Esophagus (tissue), 2 donors: Measurements from ENCODE around the gene GPSM3. TPM values are rescaled to one million over a fixed set of nuclear protein-coding genes. Genes with fewer than 3 reads are reported as not detected.
"Not testable (repeated sequence)": the region's sequence is repeated elsewhere in the genome, so short reads cannot be mapped to it uniquely, and the experiment has no call there.

Source experiments
- H3K27ac ChIP-seq, 2 donors: one replicate each; pipeline ENCODE4 v1.5.1; 2013; ENCODE audit warnings: low read depth in 2 of 2, mild to moderate bottlenecking in 2 of 2, inconsistent platforms in 1 of 2, low read length in 1 of 2, moderate library complexity in 1 of 2
- H3K27me3 ChIP-seq, 2 donors: one replicate each; pipeline ENCODE4 v1.6.1; 2013; ENCODE audit warnings: low read length in 2 of 2, control low read depth in 1 of 2, mild to moderate bottlenecking in 1 of 2; ENCODE audit not compliant: insufficient read depth in 2 of 2, control insufficient read depth in 1 of 2
- H3K36me3 ChIP-seq, 2 donors: one replicate each; pipeline ENCODE4 v1.6.1; 2013; ENCODE audit warnings: low read length in 1 of 2; ENCODE audit not compliant: control insufficient read depth in 2 of 2, insufficient read depth in 2 of 2
- H3K4me1 ChIP-seq, 2 donors: one replicate each; pipeline ENCODE4 v1.6.1; 2013; ENCODE audit warnings: low read length in 1 of 2; ENCODE audit not compliant: control insufficient read depth in 2 of 2, insufficient read depth in 2 of 2
- H3K4me3 ChIP-seq, 2 donors: one replicate each; pipeline ENCODE4 v1.5.1; 2013; ENCODE audit warnings: low read length in 2 of 2, mild to moderate bottlenecking in 2 of 2, low read depth in 1 of 2, moderate library complexity in 1 of 2
- H3K9me3 ChIP-seq, 2 donors: one replicate each; pipeline ENCODE4 v1.6.1; 2013; ENCODE audit warnings: mild to moderate bottlenecking in 2 of 2, low read depth in 1 of 2, low read length in 1 of 2, moderate library complexity in 1 of 2; ENCODE audit not compliant: control insufficient read depth in 2 of 2, insufficient read depth in 1 of 2
- WGBS, 2 donors: extraction: QIAGEN DNeasy Blood & Tissue Kit; methylation state at CpG; one replicate each; pipeline ENCODE4 v1.1.7; 2013; 5-methylcytosine and 5-hydroxymethylcytosine counted together
- polyA plus RNA-seq, 2 donors: library from polyadenylated mRNA; stranded (reverse); fragments of 200-250 nt; gene quantifications; one replicate each; pipeline ENCODE4 v1.2.3, GENCODE V29; 2013
- donor health status: healthy with polysubstance abuse.
- donor health status: Bipolar disorder and iron deficiency.

GPSM3 gene
- polyA plus RNA-seq, 2 donors = 4.0 to 4.6 TPM

DNA sequence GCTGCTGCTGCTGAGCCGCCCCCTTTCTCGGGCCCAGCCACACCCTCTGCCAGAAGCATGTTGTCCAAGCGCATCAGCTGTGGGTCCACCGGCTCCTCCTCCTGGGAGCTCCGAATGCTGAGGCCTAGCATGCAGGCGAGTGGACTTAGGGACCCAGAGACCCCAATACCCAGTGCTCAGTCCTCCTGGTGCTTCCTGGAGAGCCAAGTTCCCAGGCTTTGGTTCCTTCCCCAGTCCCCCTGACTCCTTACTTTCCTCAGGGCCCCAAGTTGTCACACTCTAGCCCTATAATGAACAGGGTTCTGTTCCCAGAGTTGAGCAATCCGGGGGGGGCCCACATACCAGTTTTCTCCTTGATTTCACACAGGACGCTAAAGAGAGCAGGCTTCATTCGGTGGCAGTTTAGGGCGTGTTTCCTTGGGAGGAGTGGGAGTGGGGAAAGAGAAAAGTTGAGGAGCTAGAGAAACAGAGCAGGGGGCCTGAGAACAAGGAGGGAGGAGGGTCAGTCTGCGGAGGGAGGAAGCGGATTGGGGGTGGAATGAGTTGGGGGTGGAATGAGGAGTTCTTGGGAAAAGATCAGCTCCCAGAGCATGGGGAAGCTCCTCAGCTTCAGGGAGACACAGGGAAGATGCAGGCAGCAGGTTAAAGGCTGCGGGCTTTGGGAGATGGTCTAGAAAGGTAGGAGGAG lies 3.9 kb downstream of the GPSM3 start:
- Histone ChIP-seq H3K4me3 (peak overlapping the region; percentile 56 to 71), H3K36me3 (peaks cover 0 to 12% of the 10 kb centered on the region in 2 donors)
- WGBS, 2 donors = 18 to 21% methylated on average over 11 to 13 of the region's 13 CpGs

DNA sequence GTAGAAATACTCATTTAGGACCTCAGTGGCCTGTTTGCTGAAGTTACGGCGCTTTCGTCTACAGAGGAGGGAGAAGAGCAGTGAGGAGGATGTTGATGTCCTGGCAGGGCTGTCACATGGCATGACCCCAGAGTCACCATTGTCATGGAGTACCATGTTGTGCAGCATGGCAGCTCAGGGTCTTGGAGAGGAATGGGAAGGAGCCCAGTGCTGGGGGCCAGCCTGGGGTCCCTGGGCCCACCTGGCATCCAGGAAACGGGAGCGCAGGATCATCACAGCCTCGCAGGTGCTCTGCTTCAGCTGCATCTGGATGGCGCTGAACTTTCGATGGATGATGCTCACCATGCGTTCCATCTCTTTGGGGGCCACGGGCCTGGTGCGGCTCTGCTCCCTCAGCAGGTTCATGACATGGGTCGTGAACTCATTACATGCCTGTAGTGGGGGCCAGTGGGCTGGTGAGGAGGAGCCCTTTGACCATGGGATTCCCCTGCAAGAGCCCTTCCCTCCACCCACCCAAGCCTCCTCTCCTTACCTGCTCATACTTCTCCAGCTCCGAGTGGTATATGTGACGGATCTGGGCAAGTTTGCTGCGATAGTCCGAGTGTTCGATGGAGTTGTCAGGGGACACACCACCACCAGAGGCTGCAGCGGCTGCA lies 4.6 kb downstream of the GPSM3 start:
- not testable (repeated sequence) for H3K27me3 ChIP-seq, H3K9me3 ChIP-seq, H3K4me1 ChIP-seq
- Histone ChIP-seq H3K27ac (peak overlapping the region; percentile 8 to 97), H3K36me3 (peaks cover 5 to 12% of the 10 kb centered on the region in 2 donors), H3K4me3 (peak overlapping the region in 1 of 2 donors; percentile 71)
- WGBS, 2 donors = 67 to 80% methylated on average over 16 to 18 of the region's 18 CpGs

More for the DNA sequence above, 3.9 kb downstream of the GPSM3 start:
- peak overlapping the region; percentile 88 to 97 for H3K27ac ChIP-seq
- H3K27me3 ChIP-seq = no peaks in the 10 kb centered on the region
- H3K9me3 ChIP-seq = no peaks in the 10 kb centered on the region
- peaks cover 3 to 6% of the 10 kb centered on the region in 2 donors for H3K4me1 ChIP-seq

DNA sequence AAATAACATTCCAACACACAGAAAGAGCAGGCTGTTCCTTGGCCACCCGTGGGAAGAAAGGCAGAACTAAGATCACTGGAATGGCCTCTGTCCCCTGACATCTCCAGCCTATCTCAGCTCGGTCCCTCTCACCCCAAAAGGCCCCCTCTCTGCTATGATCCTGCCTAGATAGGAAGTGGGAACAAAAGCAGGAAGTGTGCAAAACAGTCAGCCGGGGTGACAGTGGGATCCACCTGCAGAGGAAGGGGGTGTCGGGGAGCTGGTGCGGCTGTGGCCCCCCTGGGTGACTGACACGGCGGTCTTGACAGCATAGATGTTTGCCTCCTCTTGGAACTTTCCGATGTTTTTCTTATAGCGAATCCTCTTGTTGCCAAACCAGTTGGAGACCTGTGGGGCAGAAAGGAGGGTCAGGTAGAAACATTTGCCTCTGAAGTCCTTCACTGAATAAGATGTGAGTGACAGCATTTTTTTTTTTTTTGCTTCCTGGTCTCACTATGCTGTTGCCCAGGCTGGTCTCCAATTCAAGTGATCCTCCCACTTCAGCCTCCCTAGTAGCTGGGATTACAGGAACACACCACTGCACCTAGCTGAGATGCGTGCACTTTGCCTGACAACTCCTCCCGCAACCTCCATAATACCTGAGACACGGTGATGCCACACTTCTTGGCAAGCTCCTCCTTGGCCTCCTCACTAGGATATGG lies 5.3 kb downstream of the GPSM3 start:
- Histone ChIP-seq H3K36me3 (peaks cover 8 to 12% of the 10 kb centered on the region in 2 donors), H3K27ac (peak overlapping the region; percentile 37 to 79), H3K4me3 (no peak overlapping the region), H3K4me1 (peaks cover 4 to 5% of the 10 kb centered on the region in 2 donors), H3K27me3 (no peaks in the 10 kb centered on the region), H3K9me3 (no peaks in the 10 kb centered on the region)
- WGBS, 2 donors = 60 to 67% methylated on average over 12 of the region's 12 CpGs

DNA sequence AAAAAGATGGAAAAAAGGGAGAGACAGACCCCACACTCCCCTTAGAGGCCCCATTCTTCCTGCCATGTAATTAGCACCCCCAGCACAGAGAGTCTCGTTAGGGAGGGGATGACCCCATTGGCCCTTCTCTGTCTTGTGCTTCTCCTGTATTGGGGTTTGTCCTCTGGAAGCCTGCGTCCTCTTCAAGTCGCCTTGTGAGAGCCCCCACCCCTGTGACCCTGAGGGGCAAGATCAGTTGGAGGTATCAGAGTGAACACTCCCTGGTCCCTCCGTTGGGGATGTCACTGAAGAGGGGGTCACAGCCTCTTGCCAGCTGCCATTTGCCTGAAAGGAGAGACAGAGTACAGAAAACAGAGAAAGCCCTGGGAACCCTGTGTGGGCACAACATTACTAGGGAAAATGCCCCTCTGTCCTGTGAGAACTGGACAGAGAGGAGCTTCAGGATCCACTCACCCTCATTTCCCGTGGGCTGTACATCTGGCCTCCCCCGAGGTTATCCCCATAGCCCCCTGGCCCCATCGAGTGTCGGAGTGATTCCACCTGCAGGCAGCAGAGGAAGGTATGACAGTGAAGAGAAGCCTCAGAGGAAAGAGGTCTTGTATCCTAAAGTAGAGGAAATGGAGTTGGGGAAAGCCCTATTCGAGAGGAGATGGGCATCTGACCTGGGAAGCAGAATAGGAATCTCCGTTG lies 6.1 kb downstream of the GPSM3 start:
- Histone ChIP-seq H3K27ac (peak overlapping the region; percentile 66 to 79), H3K36me3 (peaks cover 8 to 13% of the 10 kb centered on the region in 2 donors)
- H3K27me3 ChIP-seq, H3K4me3 ChIP-seq, H3K9me3 ChIP-seq, H3K4me1 ChIP-seq: not testable (repeated sequence)
- 62% methylated on average over 10 of the region's 10 CpGs for WGBS, 2 donors

DNA sequence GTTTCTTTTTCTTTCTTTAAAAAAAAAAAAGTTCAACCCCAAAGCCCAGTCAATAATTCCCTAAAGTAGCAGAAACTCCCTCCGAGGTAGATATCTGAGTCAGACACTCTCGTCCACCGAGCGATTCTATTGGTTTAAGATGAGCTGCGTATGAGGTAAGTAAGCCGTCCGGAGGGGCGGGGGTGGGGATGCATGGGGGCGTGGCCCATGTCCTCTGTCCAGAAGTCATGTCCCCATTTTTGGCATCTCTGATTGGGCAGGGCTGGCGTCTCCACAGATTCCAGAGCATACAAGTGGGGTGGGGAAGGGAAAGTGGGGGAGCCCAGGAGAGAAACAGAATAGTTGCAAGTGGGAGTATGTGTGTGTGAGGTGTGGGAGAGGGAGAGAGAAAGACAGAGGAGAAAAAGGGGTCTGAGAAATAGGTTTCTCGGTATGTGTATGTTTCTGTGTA lies 6.7 kb downstream of the GPSM3 start:
- H3K36me3 ChIP-seq = peaks cover 8 to 13% of the 10 kb centered on the region in 2 donors
- peak overlapping the region; percentile 33 to 66 for H3K27ac ChIP-seq
- H3K9me3 ChIP-seq, H3K4me1 ChIP-seq, H3K4me3 ChIP-seq, H3K27me3 ChIP-seq: not testable (repeated sequence)
- 14 to 21% methylated on average over 11 of the region's 11 CpGs for WGBS, 2 donors

DNA sequence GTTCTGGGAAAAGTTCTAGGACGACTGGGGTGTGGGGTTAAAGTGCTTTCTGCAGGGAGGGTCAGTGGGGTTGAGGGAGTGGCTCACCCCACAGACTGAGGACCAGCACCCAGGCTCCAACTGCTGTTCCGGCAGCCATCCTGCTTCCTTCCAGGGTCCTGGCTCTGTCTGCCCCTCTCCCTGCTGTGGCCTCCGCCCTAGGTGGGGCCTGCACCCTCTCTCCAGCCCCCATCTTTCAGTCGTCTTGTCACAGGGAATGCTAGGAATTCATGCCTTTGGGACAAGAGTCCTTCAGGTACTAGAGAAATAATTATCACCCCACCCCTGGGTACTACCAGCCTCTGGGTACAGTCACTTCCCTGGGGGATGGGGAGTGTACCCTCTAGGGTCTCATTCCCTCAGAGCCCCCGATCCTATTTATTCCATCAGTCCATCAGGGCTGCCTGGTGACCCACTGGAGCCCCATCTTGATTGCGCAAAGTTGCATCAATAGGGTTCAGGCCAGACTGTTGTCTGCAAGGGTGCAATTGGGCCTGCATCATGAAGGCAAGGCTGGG lies 8.3 kb downstream of the GPSM3 start, which contains the start of gene AGER:
Gene AGER, minus strand, starts transcription at position 170 of the 557 bp plus-strand sequence. Its CDS starts 31 bp downstream, at position 139.
- peak within 1 kb of the TSS in 1 of 2 donors; percentile 78 for H3K27ac ChIP-seq
- peaks cover 8 to 13% of the 10 kb centered on the region in 2 donors for H3K36me3 ChIP-seq
- H3K4me3 ChIP-seq = no peak within 1 kb of the TSS
- H3K4me1 ChIP-seq = peaks cover 5 to 7% of the 10 kb centered on the region in 2 donors
- H3K9me3 ChIP-seq = no peaks in the 10 kb centered on the region
- H3K27me3 ChIP-seq = no peaks in the 10 kb centered on the region
- WGBS, 2 donors = 72 to 77% methylated on average over 6 of the region's 6 CpGs

DNA sequence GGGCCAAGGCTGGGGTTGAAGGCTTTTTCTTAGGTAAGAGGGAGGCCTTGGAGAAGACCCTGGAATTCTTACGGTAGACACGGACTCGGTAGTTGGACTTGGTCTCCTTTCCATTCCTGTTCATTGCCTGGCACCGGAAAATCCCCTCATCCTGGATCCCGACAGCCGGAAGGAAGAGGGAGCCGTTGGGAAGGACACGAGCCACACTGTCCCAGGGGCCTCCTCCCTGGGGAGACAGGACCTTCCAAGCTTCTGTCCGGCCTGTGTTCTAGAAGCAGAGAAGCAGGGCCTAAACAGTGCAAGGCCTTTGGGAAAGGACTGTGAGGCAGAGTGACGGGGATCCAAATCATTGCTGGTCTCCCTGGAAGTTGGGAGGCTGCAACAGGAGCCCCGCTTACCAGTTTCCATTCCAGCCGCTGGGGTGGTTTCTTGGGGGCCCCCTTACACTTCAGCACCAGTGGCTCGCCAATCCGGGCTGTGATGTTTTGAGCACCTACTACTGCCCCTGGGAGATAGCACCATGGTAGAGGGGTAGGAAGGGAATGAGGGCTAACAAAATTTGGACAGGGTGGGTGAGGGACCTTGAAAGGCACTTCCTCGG lies 8.9 kb downstream of the GPSM3 start:
- Histone ChIP-seq H3K27me3 (no peaks in the 10 kb centered on the region), H3K4me1 (peaks cover 5 to 10% of the 10 kb centered on the region in 2 donors), H3K27ac (peak overlapping the region in 1 of 2 donors; percentile 78), H3K4me3 (no peak overlapping the region), H3K9me3 (no peaks in the 10 kb centered on the region), H3K36me3 (peaks cover 8 to 13% of the 10 kb centered on the region in 2 donors)
- 81 to 82% methylated on average over 15 of the region's 15 CpGs for WGBS, 2 donors

DNA sequence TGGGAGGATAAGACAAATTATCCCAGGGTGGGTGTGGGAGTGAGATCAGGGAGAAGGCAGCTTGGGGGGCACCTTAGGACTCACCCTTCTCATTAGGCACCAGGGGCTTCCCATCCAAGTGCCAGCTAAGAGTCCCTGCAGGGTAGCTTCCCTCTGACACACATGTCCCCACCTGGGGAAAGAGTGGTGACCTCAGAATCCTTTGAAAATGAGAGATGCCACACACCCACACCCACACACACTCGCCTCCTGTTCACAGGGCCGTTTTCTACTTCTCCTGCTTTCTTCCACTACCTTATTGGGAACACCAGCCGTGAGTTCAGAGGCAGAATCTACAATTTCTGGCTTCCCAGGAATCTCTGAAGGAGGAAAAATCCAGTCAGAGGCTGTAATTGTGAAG lies 9.4 kb downstream of the GPSM3 start:
- no peaks in the 10 kb centered on the region for H3K9me3 ChIP-seq
- peaks cover 5 to 10% of the 10 kb centered on the region in 2 donors for H3K4me1 ChIP-seq
- H3K27me3 ChIP-seq = no peaks in the 10 kb centered on the region
- 70 to 73% methylated on average over 3 of the region's 3 CpGs for WGBS, 2 donors
- H3K27ac ChIP-seq = peak overlapping the region in 1 of 2 donors; percentile 78
- no peak overlapping the region for H3K4me3 ChIP-seq
- H3K36me3 ChIP-seq = peaks cover 8 to 13% of the 10 kb centered on the region in 2 donors
